CD8-positive, alpha-beta memory T cell (primary cell): ENCODE data around the gene PLSCR1. TPM values are rescaled to one million over a fixed set of nuclear protein-coding genes. Genes with fewer than 3 reads are reported as not detected.

Experiments used
- CTCF ChIA-PET: fragments of 350-600 bp; sonication (Branson Sonifier 250); formaldehyde crosslinking; loops from one replicate; lab custom pipeline; 2021; ENCODE audit warnings: antibody characterized with exemption; lab: Charles Lee
- POLR2A ChIA-PET: fragments of 350-600 bp; sonication (Branson Sonifier 250); formaldehyde crosslinking; loops from one replicate; lab custom pipeline; 2021; ENCODE audit warnings: antibody characterized with exemption; lab: Charles Lee
- DNase-seq, 5 donors: peaks; one replicate each; pipeline versions ENCODE4 v3.0.0 to v3.0.0-alpha.2; 2020 to 2022; ENCODE audit warnings: mixed read lengths in 1 of 5
- H3K27ac ChIP-seq: one replicate; pipeline ENCODE4 v1.7.0; 2013; ENCODE audit warnings: low read depth, mild to moderate bottlenecking, low read length, moderate library complexity
- H3K27me3 ChIP-seq: 2 replicates; pipeline ENCODE4 v1.7.0; 2013; ENCODE audit warnings: low read length, mild to moderate bottlenecking; ENCODE audit not compliant: insufficient read depth, poor library complexity, severe bottlenecking
- H3K36me3 ChIP-seq: 2 replicates; pipeline ENCODE4 v1.7.0; 2013; ENCODE audit warnings: mild to moderate bottlenecking, low read length, moderate library complexity; ENCODE audit not compliant: insufficient read depth
- H3K4me1 ChIP-seq: 2 replicates; pipeline ENCODE4 v1.7.0; 2013; ENCODE audit warnings: mild to moderate bottlenecking, low read length, moderate library complexity; ENCODE audit not compliant: insufficient read depth
- H3K4me3 ChIP-seq: 2 replicates; pipeline ENCODE4 v1.7.0; 2013; ENCODE audit warnings: mild to moderate bottlenecking, low read length
- H3K9me3 ChIP-seq: 2 replicates; pipeline ENCODE4 v1.7.0; 2013; ENCODE audit warnings: mild to moderate bottlenecking, low read length
- H3K27ac Mint-ChIP-seq, 8 donors: one replicate each; pipeline ENCODE4 v1.8.0; 2020 to 2021; ENCODE audit warnings: mixed read lengths in 8 of 8, mild to moderate bottlenecking in 6 of 8, inconsistent platforms in 3 of 8, moderate library complexity in 3 of 8
- H3K27me3 Mint-ChIP-seq, 2 donors: one replicate each; pipeline ENCODE4 v1.8.0; 2020 to 2021; ENCODE audit warnings: mixed read lengths in 2 of 2, mild to moderate bottlenecking in 1 of 2, moderate library complexity in 1 of 2
- H3K36me3 Mint-ChIP-seq, 3 donors: one replicate each; pipeline ENCODE4 v1.8.0; 2020 to 2021; ENCODE audit warnings: mixed read lengths in 3 of 3, inconsistent platforms in 1 of 3, mild to moderate bottlenecking in 1 of 3
- H3K4me1 Mint-ChIP-seq, 3 donors: one replicate each; pipeline ENCODE4 v1.8.0; 2020 to 2021; ENCODE audit warnings: mixed read lengths in 3 of 3, inconsistent platforms in 1 of 3, mild to moderate bottlenecking in 1 of 3
- H3K4me3 Mint-ChIP-seq, 7 donors: one replicate each; pipeline ENCODE4 v1.8.0; 2020 to 2021; ENCODE audit warnings: mixed read lengths in 7 of 7, mild to moderate bottlenecking in 6 of 7, moderate library complexity in 4 of 7, inconsistent platforms in 2 of 7
- H3K9me3 Mint-ChIP-seq, 5 donors: one replicate each; pipeline ENCODE4 v1.8.0; 2020 to 2022; ENCODE audit warnings: mixed read lengths in 5 of 5, mild to moderate bottlenecking in 3 of 5, moderate library complexity in 2 of 5, inconsistent platforms in 1 of 5
- polyA plus RNA-seq: library from polyadenylated mRNA; unstranded; fragments of 300-500 nt; fragmentation: Illumina TruSeq; gene quantifications from one replicate; pipeline ENCODE4 v1.2.3, GENCODE V29; 2021
- total RNA-seq, 2 experiments: library from RNA; stranded (reverse); gene quantifications; one replicate each; pipeline ENCODE4 v1.2.3, GENCODE V29; 2021

The PLSCR1 gene
- total and polyA plus RNA-seq, 3 experiments from 2014 or later = 19.1 to 40.8 (median 24.1) TPM

DNA sequence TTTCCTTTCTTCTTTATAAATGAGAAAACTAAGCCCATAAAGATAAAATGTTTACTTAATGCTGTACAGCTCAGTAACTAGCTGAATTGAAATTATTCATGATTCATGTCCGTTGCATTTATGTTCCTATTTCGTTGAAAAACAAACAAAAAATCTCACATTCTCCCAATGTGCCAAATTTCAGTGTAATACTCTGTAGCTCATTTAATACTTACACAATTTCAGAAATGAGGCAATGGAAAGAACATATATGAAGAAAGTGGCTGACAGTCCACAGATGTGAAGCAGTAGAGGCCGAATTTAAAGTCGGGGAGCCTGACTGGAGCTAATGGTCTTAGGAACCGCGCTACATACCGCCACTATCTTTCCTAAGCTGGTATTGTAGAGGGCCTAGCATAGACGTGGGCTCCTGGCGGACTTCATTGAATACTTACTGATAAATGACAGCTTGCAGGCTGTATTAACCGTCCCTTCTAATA lies 75.7 kb downstream of the PLSCR1 start:
- H3K4me1 Mint-ChIP-seq = peaks cover 6 to 18% (median 11%) of the 10 kb centered on the region in 3 donors
- H3K27me3 Mint-ChIP-seq = no peaks in the 10 kb centered on the region
- H3K4me3 ChIP-seq = peak overlapping the region; percentile 58
- no peaks in the 10 kb centered on the region for H3K27me3 ChIP-seq
- DNase-seq = no peak
- H3K36me3 Mint-ChIP-seq = no peaks in the 10 kb centered on the region
- H3K4me3 Mint-ChIP-seq = peak overlapping the region; percentile 81 to 92 (median 85)
- CTCF ChIA-PET = interaction anchor here (1.3 kb wide), 1 partner anchor 9 kb away, joined by 4 read pairs; no protein-coding TSS in a partner anchor
- H3K36me3 ChIP-seq = no peaks in the 10 kb centered on the region
- no peaks in the 10 kb centered on the region for H3K9me3 ChIP-seq
- H3K4me1 ChIP-seq = peaks cover 8% of the 10 kb centered on the region
- no peaks in the 10 kb centered on the region for H3K9me3 Mint-ChIP-seq
- POLR2A ChIA-PET = interaction anchor here (1.3 kb wide), 1 partner anchor 76 kb away, joined by 10 read pairs; the partner anchor contains the start of gene PLSCR1
- H3K27ac Mint-ChIP-seq = peak overlapping the region; percentile 39 to 84 (median 72)
- H3K27ac ChIP-seq = no peak overlapping the region

DNA sequence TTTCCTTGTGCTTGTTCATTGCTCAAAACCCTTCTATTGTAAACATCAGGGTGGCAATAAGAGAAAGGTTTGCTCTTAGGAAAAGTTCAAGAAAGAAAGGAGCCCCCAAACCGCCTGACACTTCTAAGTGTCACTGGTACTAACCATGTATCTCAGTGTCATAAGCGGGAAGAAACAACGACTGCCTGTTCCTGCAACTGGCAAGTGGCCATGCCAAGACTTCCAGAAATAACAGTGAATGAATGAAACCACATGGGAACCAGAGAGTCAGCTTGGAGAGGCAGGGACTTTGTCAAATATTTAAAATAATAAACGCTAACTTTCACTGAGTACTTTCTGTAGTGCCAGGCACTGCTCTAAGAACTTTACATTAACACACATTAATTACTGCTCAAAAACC lies 76.2 kb downstream of the PLSCR1 start:
- DNase-seq = no peak
- Histone ChIP-seq H3K27ac (no peak overlapping the region), H3K36me3 (no peaks in the 10 kb centered on the region), H3K27me3 (no peaks in the 10 kb centered on the region), H3K4me3 (no peak overlapping the region), H3K9me3 (no peaks in the 10 kb centered on the region), H3K4me1 (peaks cover 8% of the 10 kb centered on the region)
- Mint-ChIP-seq H3K4me1 (peaks cover 6 to 18% (median 11%) of the 10 kb centered on the region in 3 donors), H3K4me3 (peak overlapping the region in 3 of 7 donors; percentile 26 to 88 (median 85)), H3K36me3 (no peaks in the 10 kb centered on the region), H3K27ac (peak overlapping the region in 6 of 8 donors; percentile 1 to 84 (median 70)), H3K27me3 (no peaks in the 10 kb centered on the region), H3K9me3 (no peaks in the 10 kb centered on the region)
- ChIA-PET POLR2A (no interaction called here), CTCF (interaction anchor here (1.3 kb wide), 1 partner anchor 8 kb away, joined by 4 read pairs; no protein-coding TSS in a partner anchor)

DNA sequence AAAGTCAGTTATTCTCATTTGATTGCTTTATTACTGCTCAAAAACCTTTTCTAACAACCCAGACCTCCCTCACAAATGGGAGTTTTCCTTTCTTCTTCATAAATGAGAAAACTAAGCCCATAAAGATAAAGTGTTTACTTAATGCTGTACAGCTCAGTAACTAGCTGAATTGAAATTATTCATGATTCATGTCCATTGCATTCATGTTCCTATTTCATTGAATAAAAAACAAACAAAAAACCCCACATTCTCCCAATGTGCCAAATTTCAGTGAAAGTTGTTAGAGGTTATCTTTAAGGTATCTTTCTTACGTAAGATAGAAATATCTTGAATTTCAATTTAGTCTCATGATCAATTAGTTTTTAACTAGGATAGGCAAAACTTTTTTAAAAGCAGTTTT lies 77.8 kb downstream of the PLSCR1 start:
- no peaks in the 10 kb centered on the region for H3K9me3 Mint-ChIP-seq
- H3K27me3 Mint-ChIP-seq = no peaks in the 10 kb centered on the region
- Histone ChIP-seq H3K27ac (no peak overlapping the region), H3K4me1 (peaks cover 8% of the 10 kb centered on the region), H3K27me3 (no peaks in the 10 kb centered on the region), H3K9me3 (no peaks in the 10 kb centered on the region), H3K36me3 (no peaks in the 10 kb centered on the region), H3K4me3 (no peak overlapping the region)
- ChIA-PET CTCF (no interaction called here), POLR2A (no interaction called here)
- no peak for DNase-seq
- no peaks in the 10 kb centered on the region for H3K36me3 Mint-ChIP-seq
- H3K27ac Mint-ChIP-seq = peak overlapping the region in 1 of 8 donors; percentile 21
- H3K4me1 Mint-ChIP-seq = peaks cover 6 to 18% (median 11%) of the 10 kb centered on the region in 3 donors
- H3K4me3 Mint-ChIP-seq = no peak overlapping the region

DNA sequence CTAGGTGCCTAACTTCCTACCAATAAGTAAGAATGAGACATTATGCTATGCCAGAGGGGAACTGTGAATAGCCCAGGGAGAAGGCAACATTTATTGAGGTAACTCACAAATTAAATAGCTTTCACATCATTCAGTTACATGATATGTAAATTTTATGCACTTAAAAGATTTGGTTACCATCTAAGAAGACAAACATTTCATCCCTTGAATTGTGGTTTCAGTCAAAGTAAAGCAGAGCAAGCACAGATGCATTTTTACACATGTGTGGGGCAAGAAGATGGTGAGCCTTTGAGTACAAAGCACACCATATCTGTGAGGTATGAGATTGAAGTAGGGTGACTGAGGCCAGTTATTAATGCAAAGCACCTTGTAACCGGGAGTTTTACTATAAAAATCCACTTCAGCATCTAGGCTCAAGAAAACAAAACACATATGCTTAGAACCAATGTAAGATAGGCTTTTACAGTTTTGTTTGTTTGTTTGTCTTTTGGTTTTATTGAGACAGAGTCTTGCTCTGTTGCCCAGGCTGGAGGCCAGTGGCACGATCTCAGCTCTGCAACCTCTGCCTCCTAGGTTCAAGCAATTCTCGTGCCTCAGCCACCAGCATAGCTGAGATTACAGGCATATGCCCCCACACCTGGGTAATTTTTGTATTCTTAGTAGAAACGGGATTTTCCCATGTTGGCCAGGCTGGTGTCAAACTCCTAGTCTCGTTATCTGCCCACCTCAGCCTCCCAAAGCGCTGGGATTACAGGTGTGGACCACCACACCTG lies 78.5 kb downstream of the PLSCR1 start:
- no peak for DNase-seq
- peak overlapping the region in 1 of 7 donors; percentile 41 for H3K4me3 Mint-ChIP-seq
- H3K27ac Mint-ChIP-seq = peak overlapping the region in 2 of 8 donors; percentile 2 to 37
- no peak overlapping the region for H3K27ac ChIP-seq
- no peaks in the 10 kb centered on the region for H3K9me3 Mint-ChIP-seq
- H3K4me1 ChIP-seq = peaks cover 8% of the 10 kb centered on the region
- ChIA-PET CTCF (no interaction called here), POLR2A (no interaction called here)
- H3K27me3 Mint-ChIP-seq = no peaks in the 10 kb centered on the region
- no peaks in the 10 kb centered on the region for H3K36me3 ChIP-seq
- no peak overlapping the region for H3K4me3 ChIP-seq
- H3K4me1 Mint-ChIP-seq = peaks cover 6 to 16% (median 11%) of the 10 kb centered on the region in 3 donors
- no peaks in the 10 kb centered on the region for H3K36me3 Mint-ChIP-seq
- no peaks in the 10 kb centered on the region for H3K27me3 ChIP-seq
- no peaks in the 10 kb centered on the region for H3K9me3 ChIP-seq

Other genes starting within 250 kb of the PLSCR1 start
- gene PLSCR2, start 75.0 kb downstream of the PLSCR1 start, total RNA-seq = not detected
- not detected for gene PLSCR2, start 75.0 kb downstream of the PLSCR1 start, polyA plus RNA-seq
- gene PLSCR5, start 60.7 kb upstream of the PLSCR1 start, total RNA-seq = not detected
- gene PLSCR5, start 60.7 kb upstream of the PLSCR1 start, polyA plus RNA-seq = not detected